Stimulated activated CD8-positive, alpha-beta memory T cell treated with anti-CD3 and anti-CD28 coated beads, Interleukin-12 subunit alpha, Interleukin-12 subunit beta, amount 100 ng/mL, for 4 hours (primary cell): ENCODE results near the gene ANXA6.

ENCODE experiments used
- DNase-seq: peaks from one replicate; pipeline ENCODE4 v3.0.0-alpha.2; 2020; ENCODE audit warnings: low read depth

The ANXA6 gene

GRCh38 chr5:151098768-151099121 lies 58.8 kb downstream of the ANXA6 start:
- DNase-seq = no peak

- no peak for DNase-seq
Measured at GRCh38 chr5:151097820-151098767, 59.5 kb downstream of the ANXA6 start.

- DNase-seq = no peak
Measured at GRCh38 chr5:151097061-151097460, 60.5 kb downstream of the ANXA6 start.

GRCh38 chr5:151096001-151096373 lies 61.6 kb downstream of the ANXA6 start:
- no peak for DNase-seq

- no peak for DNase-seq
Measured at GRCh38 chr5:151095341-151096000, 62.1 kb downstream of the ANXA6 start.

- no peak for DNase-seq
Measured at GRCh38 chr5:151094852-151095245, 62.7 kb downstream of the ANXA6 start.

- peak; percentile 45 for DNase-seq
Measured at GRCh38 chr5:151094030-151094851, 63.3 kb downstream of the ANXA6 start.

- DNase-seq = no peak
Measured at GRCh38 chr5:151093476-151093889, 64.1 kb downstream of the ANXA6 start.

GRCh38 chr5:151092762-151093161 lies 64.8 kb downstream of the ANXA6 start:
- DNase-seq = no peak

- DNase-seq = no peak
Measured at GRCh38 chr5:151089726-151090125, 67.9 kb downstream of the ANXA6 start.

GRCh38 chr5:151088986-151089385 lies 68.6 kb downstream of the ANXA6 start:
- DNase-seq = no peak

GRCh38 chr5:151087486-151087885 lies 70.1 kb downstream of the ANXA6 start:
- DNase-seq = no peak

- DNase-seq = peak; percentile 39
Measured at GRCh38 chr5:151086905-151087360, 70.6 kb downstream of the ANXA6 start.

GRCh38 chr5:151086192-151086869 lies 71.2 kb downstream of the ANXA6 start:
- no peak for DNase-seq

GRCh38 chr5:151085517-151086041 lies 72.0 kb downstream of the ANXA6 start:
- DNase-seq = no peak

- no peak for DNase-seq
Measured at GRCh38 chr5:151084363-151084762, 73.2 kb downstream of the ANXA6 start.

GRCh38 chr5:151083081-151083676 lies 74.4 kb downstream of the ANXA6 start:
- peak; percentile 32 for DNase-seq

GRCh38 chr5:151082282-151082902 lies 75.2 kb downstream of the ANXA6 start:
- DNase-seq = no peak

GRCh38 chr5:151081431-151082281 lies 75.9 kb downstream of the ANXA6 start:
- no peak for DNase-seq
